ENCODE data around the gene SLC1A1.

The SLC1A1 gene

GRCh38 chr9:4548811-4549725 is 58.8 kb downstream of the SLC1A1 start:
- Histone ChIP-seq H3K4me3 (ENCODE audit: low read length) (no peak overlapping the region), H3K9ac (ENCODE audit: low read length) (no peak overlapping the region), H3K36me3 (ENCODE audit: control insufficient read depth, low read depth, low read length) (no peaks in the 10 kb centered on the region)

GRCh38 chr9:4549751-4550295 is 59.6 kb downstream of the SLC1A1 start:
- no peaks in the 10 kb centered on the region for H3K36me3 ChIP-seq (ENCODE audit: control insufficient read depth, low read depth, low read length)
- H3K27ac ChIP-seq (ENCODE audit: low read length): no peak overlapping the region
- H3K4me3 ChIP-seq (ENCODE audit: low read length): no peak overlapping the region
- H3K9me3 ChIP-seq (ENCODE audit: control insufficient read depth, low read depth, low read length): no peaks in the 10 kb centered on the region
- no peaks in the 10 kb centered on the region for H3K4me1 ChIP-seq (ENCODE audit: control insufficient read depth, low read depth, low read length)
- H3K27me3 ChIP-seq (ENCODE audit: control insufficient read depth, insufficient read depth, low read length): no peaks in the 10 kb centered on the region
- no peak overlapping the region for H3K9ac ChIP-seq (ENCODE audit: low read length)

More at GRCh38 chr9:4548811-4549725, 58.8 kb downstream of the SLC1A1 start:
- no peaks in the 10 kb centered on the region for H3K9me3 ChIP-seq (ENCODE audit: control insufficient read depth, low read depth, low read length)
- no peak overlapping the region for H3K27ac ChIP-seq (ENCODE audit: low read length)
- H3K27me3 ChIP-seq (ENCODE audit: control insufficient read depth, insufficient read depth, low read length): no peaks in the 10 kb centered on the region
- H3K4me1 ChIP-seq (ENCODE audit: control insufficient read depth, low read depth, low read length): no peaks in the 10 kb centered on the region

GRCh38 chr9:4550777-4551484 is 60.7 kb downstream of the SLC1A1 start:
- Histone ChIP-seq H3K27me3 (ENCODE audit: control insufficient read depth, insufficient read depth, low read length) (no peaks in the 10 kb centered on the region), H3K9ac (ENCODE audit: low read length) (no peak overlapping the region), H3K36me3 (ENCODE audit: control insufficient read depth, low read depth, low read length) (no peaks in the 10 kb centered on the region), H3K9me3 (ENCODE audit: control insufficient read depth, low read depth, low read length) (no peaks in the 10 kb centered on the region), H3K27ac (ENCODE audit: low read length) (no peak overlapping the region), H3K4me3 (ENCODE audit: low read length) (no peak overlapping the region), H3K4me1 (ENCODE audit: control insufficient read depth, low read depth, low read length) (no peaks in the 10 kb centered on the region)

- Histone ChIP-seq H3K9ac (ENCODE audit: low read length) (no peak overlapping the region), H3K27me3 (ENCODE audit: control insufficient read depth, insufficient read depth, low read length) (no peaks in the 10 kb centered on the region), H3K9me3 (ENCODE audit: control insufficient read depth, low read depth, low read length) (no peaks in the 10 kb centered on the region), H3K4me1 (ENCODE audit: control insufficient read depth, low read depth, low read length) (no peaks in the 10 kb centered on the region), H3K4me3 (ENCODE audit: low read length) (no peak overlapping the region), H3K27ac (ENCODE audit: low read length) (no peak overlapping the region), H3K36me3 (ENCODE audit: control insufficient read depth, low read depth, low read length) (no peaks in the 10 kb centered on the region)
Measured at GRCh38 chr9:4553951-4554381, 63.7 kb downstream of the SLC1A1 start.

- Histone ChIP-seq H3K27me3 (ENCODE audit: control insufficient read depth, insufficient read depth, low read length) (no peaks in the 10 kb centered on the region), H3K9ac (ENCODE audit: low read length) (no peak overlapping the region), H3K27ac (ENCODE audit: low read length) (no peak overlapping the region), H3K4me1 (ENCODE audit: control insufficient read depth, low read depth, low read length) (no peaks in the 10 kb centered on the region), H3K4me3 (ENCODE audit: low read length) (no peak overlapping the region), H3K9me3 (ENCODE audit: control insufficient read depth, low read depth, low read length) (no peaks in the 10 kb centered on the region), H3K36me3 (ENCODE audit: control insufficient read depth, low read depth, low read length) (no peaks in the 10 kb centered on the region)
Measured at GRCh38 chr9:4555236-4555635, 65.0 kb downstream of the SLC1A1 start.

GRCh38 chr9:4558371-4558998 is 68.2 kb downstream of the SLC1A1 start:
- no peaks in the 10 kb centered on the region for H3K4me1 ChIP-seq (ENCODE audit: control insufficient read depth, low read depth, low read length)
- H3K9me3 ChIP-seq (ENCODE audit: control insufficient read depth, low read depth, low read length): no peaks in the 10 kb centered on the region
- no peaks in the 10 kb centered on the region for H3K36me3 ChIP-seq (ENCODE audit: control insufficient read depth, low read depth, low read length)
- H3K27ac ChIP-seq (ENCODE audit: low read length): no peak overlapping the region
- H3K27me3 ChIP-seq (ENCODE audit: control insufficient read depth, insufficient read depth, low read length): no peaks in the 10 kb centered on the region
- no peak overlapping the region for H3K4me3 ChIP-seq (ENCODE audit: low read length)
- H3K9ac ChIP-seq (ENCODE audit: low read length): no peak overlapping the region

GRCh38 chr9:4559261-4560182 is 69.3 kb downstream of the SLC1A1 start:
- Histone ChIP-seq H3K4me1 (ENCODE audit: control insufficient read depth, low read depth, low read length) (no peaks in the 10 kb centered on the region), H3K27ac (ENCODE audit: low read length) (no peak overlapping the region), H3K4me3 (ENCODE audit: low read length) (no peak overlapping the region), H3K9me3 (ENCODE audit: control insufficient read depth, low read depth, low read length) (no peaks in the 10 kb centered on the region), H3K27me3 (ENCODE audit: control insufficient read depth, insufficient read depth, low read length) (no peaks in the 10 kb centered on the region), H3K9ac (ENCODE audit: low read length) (no peak overlapping the region), H3K36me3 (ENCODE audit: control insufficient read depth, low read depth, low read length) (no peaks in the 10 kb centered on the region)

GRCh38 chr9:4563105-4563504 is 72.8 kb downstream of the SLC1A1 start:
- H3K9ac ChIP-seq (ENCODE audit: low read length): no peak overlapping the region
- H3K9me3 ChIP-seq (ENCODE audit: control insufficient read depth, low read depth, low read length): no peaks in the 10 kb centered on the region
- no peaks in the 10 kb centered on the region for H3K27me3 ChIP-seq (ENCODE audit: control insufficient read depth, insufficient read depth, low read length)
- no peak overlapping the region for H3K4me3 ChIP-seq (ENCODE audit: low read length)
- H3K27ac ChIP-seq (ENCODE audit: low read length): no peak overlapping the region
- H3K4me1 ChIP-seq (ENCODE audit: control insufficient read depth, low read depth, low read length): no peaks in the 10 kb centered on the region
- no peaks in the 10 kb centered on the region for H3K36me3 ChIP-seq (ENCODE audit: control insufficient read depth, low read depth, low read length)

- H3K27ac ChIP-seq (ENCODE audit: low read length): no peak overlapping the region
- H3K27me3 ChIP-seq (ENCODE audit: control insufficient read depth, insufficient read depth, low read length): no peaks in the 10 kb centered on the region
- no peak overlapping the region for H3K9ac ChIP-seq (ENCODE audit: low read length)
Measured at GRCh38 chr9:4566806-4567205, 76.5 kb downstream of the SLC1A1 start.

GRCh38 chr9:4567601-4568000 is 77.3 kb downstream of the SLC1A1 start:
- Histone ChIP-seq H3K27ac (ENCODE audit: low read length) (no peak overlapping the region), H3K27me3 (ENCODE audit: control insufficient read depth, insufficient read depth, low read length) (no peaks in the 10 kb centered on the region), H3K9ac (ENCODE audit: low read length) (no peak overlapping the region), H3K9me3 (ENCODE audit: control insufficient read depth, low read depth, low read length) (no peaks in the 10 kb centered on the region), H3K4me1 (ENCODE audit: control insufficient read depth, low read depth, low read length) (no peaks in the 10 kb centered on the region), H3K36me3 (ENCODE audit: control insufficient read depth, low read depth, low read length) (no peaks in the 10 kb centered on the region), H3K4me3 (ENCODE audit: low read length) (no peak overlapping the region)

More at GRCh38 chr9:4566806-4567205, 76.5 kb downstream of the SLC1A1 start:
- no peaks in the 10 kb centered on the region for H3K4me1 ChIP-seq (ENCODE audit: control insufficient read depth, low read depth, low read length)
- H3K9me3 ChIP-seq (ENCODE audit: control insufficient read depth, low read depth, low read length): no peaks in the 10 kb centered on the region
- H3K4me3 ChIP-seq (ENCODE audit: low read length): no peak overlapping the region
- no peaks in the 10 kb centered on the region for H3K36me3 ChIP-seq (ENCODE audit: control insufficient read depth, low read depth, low read length)

All from iPS-18a (cell line).